Mucosa of descending colon (tissue), 3 donors: ENCODE measurements around the gene TMOD2. TPM values are rescaled to one million over a fixed set of nuclear protein-coding genes. Genes with fewer than 3 reads are reported as not detected.

ENCODE experiments used
- ATAC-seq: fragments of 200-7000 bp; cut with Tn5 transposase; one replicate; pipeline ENCODE4 v1.9.1; 2020; ENCODE audit warnings: mild to moderate bottlenecking, moderate library complexity
- DNase-seq, 3 donors: peaks; one replicate each; pipeline ENCODE4 v3.0.0-alpha.2; 2020
- H3K36me3 ChIP-seq: fragments of 200-600 bp; one replicate; pipeline ENCODE4 v1.8.0; 2021; ENCODE audit warnings: low read depth, mild to moderate bottlenecking
- H3K4me1 ChIP-seq: fragments of 200-600 bp; one replicate; pipeline ENCODE4 v1.8.0; 2021; ENCODE audit warnings: low read depth, mild to moderate bottlenecking
- H3K4me3 ChIP-seq: fragments of 200-600 bp; one replicate; pipeline ENCODE4 v1.8.0; 2021; ENCODE audit warnings: mild to moderate bottlenecking
- H3K9me3 ChIP-seq: fragments of 200-600 bp; one replicate; pipeline ENCODE4 v1.8.0; 2021; ENCODE audit warnings: mild to moderate bottlenecking
- CTCF ChIP-seq: fragments of 200-600 bp; IDR thresholded peaks from one replicate; pipeline ENCODE4 v1.8.0; 2022; ENCODE audit warnings: antibody characterized with exemption, mild to moderate bottlenecking
- intact Hi-C, 2 donors: fragments of 100-400 bp; cut with DNase I in 1 of 2; cut with micrococcal nuclease in 1 of 2; formaldehyde crosslinking; loops; one replicate each; pipeline versions ENCODE4 v1.11.0 to v1.11.1; 2022; cut with DNase I, micrococcal nuclease
- long read RNA-seq, 2 donors: library from polyadenylated mRNA; unstranded; transcript quantifications; one replicate each; pipeline ENCODE4 v2.0.0, GENCODE V29; 2019 to 2021
- total RNA-seq, 3 donors: library from RNA; stranded (reverse); fragmentation: NEBNext Ultra II Directional in 2 of 3; extraction: Animal tissue kit (Norgen Biotek cat#: 25700) in 2 of 3; gene quantifications; one replicate each; pipeline versions ENCODE4 v1.2.1 to v1.2.4, GENCODE V29; 2021 to 2023
- donor health status: DM: no; HTN: no; CAD: no; lungs with moderate emphysema.
- donor health status: DM: no; HTN: no; CAD: no.
- donor health status: DM: no; HTN: yes; CAD: no.

Gene TMOD2
- 10 to 100 TPM in 1 of 3 donors, 1 to 10 TPM in 2; 3.7 to 30.3 (median 6.3) TPM for total RNA-seq
- long read RNA-seq, donor 1, full-length matches to known transcripts: 12 of 20 reads
- long read RNA-seq, donor 1, partial matches to known transcripts: 0 of 20 reads
- long read RNA-seq, donor 1, other reads (novel, unspliced or antisense): 8 of 20 reads
- long read RNA-seq, donor 2, partial matches to known transcripts: 0 of 2 reads
- long read RNA-seq, donor 2, other reads (novel, unspliced or antisense): 2 of 2 reads

- H3K36me3 ChIP-seq: no peaks in the 10 kb centered on the region
- TF ChIP-seq CTCF: no peak
- ATAC-seq (peak; percentile 95), DNase-seq (peak; percentile 54 to 78 (median 70))
- peak within 1 kb of the TSS; percentile 45 for H3K4me3 ChIP-seq
- H3K9me3 ChIP-seq: no peaks in the 10 kb centered on the region
- intact Hi-C loops: no loop called here
- peaks cover 6% of the 10 kb centered on the region for H3K4me1 ChIP-seq
These were observed at the start of gene TMOD2 for GRCh38 chr15:51750792-51751696. Gene TMOD2, plus strand, starts transcription at chr15:51751597. Its CDS starts 14,845 bp downstream, at chr15:51766442.

- Histone ChIP-seq H3K4me1 (peaks cover 6% of the 10 kb centered on the region), H3K36me3 (no peaks in the 10 kb centered on the region), H3K9me3 (no peaks in the 10 kb centered on the region), H3K4me3 (no peak overlapping the region)
- intact Hi-C loops: no loop called here
- no peak for ATAC-seq
- TF ChIP-seq CTCF: no peak
- no peak for DNase-seq
These were observed 48.7 kb upstream of the TMOD2 start for GRCh38 chr15:51702710-51703109.

- Histone ChIP-seq H3K4me1 (peaks cover 12% of the 10 kb centered on the region), H3K36me3 (no peaks in the 10 kb centered on the region), H3K4me3 (no peak overlapping the region), H3K9me3 (no peaks in the 10 kb centered on the region)
- ATAC-seq (no peak), DNase-seq (no peak)
- intact Hi-C loops: no loop called here
- no peak for TF ChIP-seq CTCF
These were observed 45.1 kb upstream of the TMOD2 start for GRCh38 chr15:51706291-51706690.

GRCh38 chr15:51706926-51707608, 44.3 kb upstream of the TMOD2 start:
- intact Hi-C loops: no loop called here
- no peak for DNase-seq
- ATAC-seq: no peak
- no peaks in the 10 kb centered on the region for H3K9me3 ChIP-seq
- no peaks in the 10 kb centered on the region for H3K36me3 ChIP-seq
- H3K4me3 ChIP-seq: no peak overlapping the region
- no peak for TF ChIP-seq CTCF
- H3K4me1 ChIP-seq: peaks cover 12% of the 10 kb centered on the region

- ATAC-seq (peak; percentile 91), DNase-seq (peak in 1 of 3 donors; percentile 19)
- Histone ChIP-seq H3K4me1 (peaks cover 12% of the 10 kb centered on the region), H3K4me3 (no peak overlapping the region), H3K9me3 (no peaks in the 10 kb centered on the region), H3K36me3 (no peaks in the 10 kb centered on the region)
- TF ChIP-seq CTCF: no peak
- intact Hi-C loops: no loop called here
These were observed 43.4 kb upstream of the TMOD2 start for GRCh38 chr15:51708013-51708412.
